Thyroid gland (tissue), 4 donors: ENCODE data around the gene RSPRY1. TPM values are rescaled to one million over a fixed set of nuclear protein-coding genes. Genes with fewer than 3 reads are reported as not detected.
A peak's percentile ranks its signal among the peaks of the same experiment; 100 is the strongest.

Experiments
- DNase-seq, 2 donors: peaks; one replicate each; pipeline ENCODE4 v3.0.0-alpha.2; 2019
- H3K27ac ChIP-seq, 3 donors: fragments of 200-600 bp; sonication (generic); 1 replicate in 2 of 3; 2 replicates in 1 of 3; pipeline ENCODE4 v1.5.1; 2016 to 2019; ENCODE audit warnings: mild to moderate bottlenecking in 1 of 3, moderate library complexity in 1 of 3
- H3K27me3 ChIP-seq: fragments of 200-600 bp; sonication (generic); one replicate; pipeline ENCODE4 v1.5.1; 2019
- H3K36me3 ChIP-seq, 2 donors: fragments of 200-600 bp; sonication (generic); one replicate each; pipeline ENCODE4 v1.5.1; 2016 to 2019
- H3K4me1 ChIP-seq, 2 donors: fragments of 200-600 bp; sonication (generic); one replicate each; pipeline ENCODE4 v1.5.1; 2017 to 2019
- H3K4me3 ChIP-seq, 3 donors: fragments of 200-600 bp; sonication (generic); replicated peaks in 1 of 3; 1 replicate in 2 of 3; 2 replicates in 1 of 3; pipeline ENCODE4 v1.5.1; 2016; ENCODE audit warnings: mild to moderate bottlenecking in 1 of 3
- H3K9me3 ChIP-seq: fragments of 200-600 bp; sonication (generic); one replicate; pipeline ENCODE4 v1.5.1; 2017
- CTCF ChIP-seq, 6 experiments: fragments of 200-600 bp in 3 of 6; fragments of 450-650 bp in 3 of 6; sonication (generic) in 3 of 6; IDR thresholded peaks; one replicate each; pipeline ENCODE4 v1.5.1; 2016 to 2019; ENCODE audit warnings: antibody characterized with exemption in 6 of 6, mild to moderate bottlenecking in 2 of 6, inconsistent platforms in 1 of 6, moderate library complexity in 1 of 6
- POLR2A ChIP-seq, 2 donors: fragments of 450-650 bp; IDR thresholded peaks; one replicate each; pipeline ENCODE4 v1.6.1; 2017; ENCODE audit warnings: antibody characterized with exemption in 2 of 2, mild to moderate bottlenecking in 2 of 2, moderate library complexity in 1 of 2
- WGBS, 2 donors: methylation state at CpG; one replicate each; pipeline ENCODE4 v1.1.5; 2017; 5-methylcytosine and 5-hydroxymethylcytosine counted together
- intact Hi-C: fragments of 100-400 bp; cut with DNase I; formaldehyde crosslinking; loops from one replicate; pipeline ENCODE4 v1.15.1; 2023
- total RNA-seq, 4 donors: library from RNA; depleted of rRNA; stranded (reverse); fragments of >200 nt; gene quantifications; one replicate each; pipeline ENCODE4 v1.2.3, GENCODE V29; 2016

Gene RSPRY1
- total RNA-seq, 4 donors from 2014 or later = 42.6 to 59.2 (median 53.9) TPM

GRCh38 chr16:57226701-57227621, 40.8 kb downstream of the RSPRY1 start:
- DNase-seq = no peak
- no peak overlapping the region for H3K4me3 ChIP-seq
- H3K36me3 ChIP-seq = peaks cover 39 to 42% of the 10 kb centered on the region in 2 donors
- intact Hi-C loops = no loop called here
- H3K27ac ChIP-seq = no peak overlapping the region
- H3K9me3 ChIP-seq = no peaks in the 10 kb centered on the region
- H3K27me3 ChIP-seq = no peaks in the 10 kb centered on the region
- WGBS, 2 donors = 91 to 96% methylated on average over 4 of the region's 4 CpGs
- H3K4me1 ChIP-seq = peaks cover 18 to 28% of the 10 kb centered on the region in 2 donors
- TF ChIP-seq CTCF (IDR thresholded peaks at IDR 0.05) (no peak), POLR2A (IDR thresholded peaks at IDR 0.05) (no peak)

GRCh38 chr16:57229079-57229478, 43.0 kb downstream of the RSPRY1 start:
- H3K27ac ChIP-seq = no peak overlapping the region
- no peak for TF ChIP-seq CTCF (IDR thresholded peaks at IDR 0.05)
- no peak for TF ChIP-seq POLR2A (IDR thresholded peaks at IDR 0.05)
- peaks cover 5 to 11% of the 10 kb centered on the region in 2 donors for H3K4me1 ChIP-seq
- peaks cover 43 to 44% of the 10 kb centered on the region in 2 donors for H3K36me3 ChIP-seq
- H3K9me3 ChIP-seq = no peaks in the 10 kb centered on the region
- H3K4me3 ChIP-seq = no peak overlapping the region
- WGBS, 2 donors = 96 to 100% methylated on average over 1 of the region's 1 CpG
- no peak for DNase-seq
- intact Hi-C loops = no loop called here
- H3K27me3 ChIP-seq = no peaks in the 10 kb centered on the region

GRCh38 chr16:57231821-57232350, 45.8 kb downstream of the RSPRY1 start:
- no peak for TF ChIP-seq POLR2A (IDR thresholded peaks at IDR 0.05)
- no peak for TF ChIP-seq CTCF (IDR thresholded peaks at IDR 0.05)
- Histone ChIP-seq H3K36me3 (peaks cover 28 to 41% of the 10 kb centered on the region in 2 donors), H3K9me3 (no peaks in the 10 kb centered on the region), H3K27ac (no peak overlapping the region), H3K4me3 (no peak overlapping the region), H3K27me3 (no peaks in the 10 kb centered on the region), H3K4me1 (peaks cover 5 to 14% of the 10 kb centered on the region in 2 donors)
- intact Hi-C loops = no loop called here
- WGBS, 2 donors = 93 to 100% methylated on average over 3 of the region's 3 CpGs
- DNase-seq = no peak

GRCh38 chr16:57233944-57234706, 48.0 kb downstream of the RSPRY1 start:
- Histone ChIP-seq H3K4me1 (peaks cover 5 to 14% of the 10 kb centered on the region in 2 donors), H3K4me3 (no peak overlapping the region), H3K36me3 (peaks cover 21 to 26% of the 10 kb centered on the region in 2 donors), H3K9me3 (no peaks in the 10 kb centered on the region), H3K27ac (peak overlapping the region in 2 of 3 donors; percentile 4 to 24), H3K27me3 (no peaks in the 10 kb centered on the region)
- intact Hi-C loops = no loop called here
- TF ChIP-seq POLR2A (IDR thresholded peaks at IDR 0.05) = no peak
- no peak for TF ChIP-seq CTCF (IDR thresholded peaks at IDR 0.05)
- no peak for DNase-seq
- 94% methylated on average over 9 of the region's 9 CpGs for WGBS, 2 donors
